K562 (cell line): ENCODE measurements around the gene CLASP2. TPM values are rescaled to one million over a fixed set of nuclear protein-coding genes. Genes with fewer than 3 reads are reported as not detected.
A peak's percentile ranks its signal among the peaks of the same experiment; 100 is the strongest.

Source experiments
- ATAC-seq: fragments of 200-7000 bp; cut with Tn5 transposase; 3 replicates; pipeline ENCODE4 v1.9.1; 2020; ENCODE audit warnings: moderate library complexity
- BruUV-seq: library from RNA; stranded (reverse); fragments of 400-500 nt; replicated peaks from 2 replicates; lab custom pipeline; 2021; lab: Mats Ljungman, UMichigan
- CTCF ChIA-PET: fragments of 300-600 bp; formaldehyde crosslinking; extraction: SDS; loops from one replicate; lab custom pipeline; 2021; ENCODE audit warnings: low intra/inter-chr PET ratio; lab: Yijun Ruan, JAX
- POLR2A ChIA-PET: fragments of 300-600, 350-650 bp; sonication (Branson Sonifier 250); formaldehyde crosslinking; extraction: SDS; loops from one replicate; lab custom pipeline; 2021; ENCODE audit warnings: antibody characterized with exemption, inconsistent platforms; lab: Yijun Ruan, JAX
- DNase-seq, 4 experiments: peaks; one replicate each; pipeline versions ENCODE4 v3.0.0 to v3.0.0-alpha.2; 2011 to 2018; ENCODE audit warnings: low spot score in 3 of 4, mixed read lengths in 3 of 4; ENCODE audit errors: extremely low read depth in 1 of 4
- FAIRE-seq: peaks from 2 replicates; lab custom pipeline; 2011; peaks lifted over from hg19 to GRCh38; lab: Jason Lieb, UNC
- H2AFZ ChIP-seq: 2 replicates; pipeline ENCODE4 v1.6.0; 2011; ENCODE audit warnings: low read depth, low read length, control low read depth, inconsistent platforms
- H3K27ac ChIP-seq: fragments of 200-600 bp; 3 replicates; pipeline ENCODE4 v1.8.0; 2011; ENCODE audit warnings: low read depth, mild to moderate bottlenecking, control low read depth, inconsistent platforms, low read length, moderate library complexity, mixed read lengths; ENCODE audit errors: extremely low read depth
- H3K27me3 ChIP-seq, 2 experiments: fragments of 300-600 bp in 1 of 2; 2 replicates in 1 of 2; 3 replicates in 1 of 2; pipeline versions ENCODE4 v1.6.0 to v1.8.0; 2011; ENCODE audit warnings: inconsistent platforms in 2 of 2, low read length in 2 of 2, mild to moderate bottlenecking in 1 of 2, mixed read lengths in 1 of 2, moderate library complexity in 1 of 2; ENCODE audit not compliant: control insufficient read depth in 2 of 2, insufficient read depth in 2 of 2
- H3K36me3 ChIP-seq: fragments of 300-600 bp; 3 replicates; pipeline ENCODE4 v1.8.0; 2011; ENCODE audit warnings: mild to moderate bottlenecking, low read length, inconsistent platforms; ENCODE audit not compliant: control insufficient read depth, insufficient read depth
- H3K4me1 ChIP-seq, 2 experiments: fragments of 200-600 bp in 1 of 2; replicated peaks in 1 of 2; 2 replicates in 1 of 2; 3 replicates in 1 of 2; pipeline versions ENCODE4 v1.5.1 to v1.8.0; 2011; ENCODE audit warnings: inconsistent platforms in 2 of 2, low read length in 2 of 2, mild to moderate bottlenecking in 1 of 2, mixed read lengths in 1 of 2, moderate library complexity in 1 of 2; ENCODE audit not compliant: control insufficient read depth in 2 of 2, insufficient read depth in 2 of 2
- H3K4me2 ChIP-seq: 2 replicates; pipeline ENCODE4 v1.6.1; 2011; ENCODE audit warnings: low read length, control low read depth, inconsistent platforms, mixed read lengths; ENCODE audit not compliant: insufficient read depth
- H3K4me3 ChIP-seq: fragments of 200-600 bp; sonication (generic), shearing (Covaris generic); 2 replicates; pipeline ENCODE4 v1.5.1; 2016; ENCODE audit warnings: control low read depth, inconsistent platforms
- H3K79me2 ChIP-seq: fragments of 200-600 bp; 3 replicates; pipeline ENCODE4 v1.8.0; 2011; ENCODE audit warnings: low read length, inconsistent platforms; ENCODE audit not compliant: control insufficient read depth, insufficient read depth
- H3K9ac ChIP-seq, 2 experiments: 2 replicates each; pipeline versions ENCODE4 v1.6.0 to v1.6.1; 2011; ENCODE audit warnings: low read depth in 2 of 2, low read length in 2 of 2, control low read depth in 1 of 2, inconsistent platforms in 1 of 2, mild to moderate bottlenecking in 1 of 2, mixed read lengths in 1 of 2; ENCODE audit not compliant: insufficient read depth in 1 of 2
- H3K9me1 ChIP-seq: one replicate; pipeline ENCODE4 v1.6.0; 2011; ENCODE audit warnings: inconsistent platforms, mild to moderate bottlenecking, low read length, moderate library complexity; ENCODE audit not compliant: control insufficient read depth, insufficient read depth
- H3K9me3 ChIP-seq: replicated peaks from 2 replicates; pipeline ENCODE4 v1.5.1; 2011; ENCODE audit warnings: low read depth, low read length, inconsistent platforms; ENCODE audit not compliant: control insufficient read depth, insufficient read depth
- H4K20me1 ChIP-seq: replicated peaks from 2 replicates; pipeline ENCODE4 v1.6.1; 2011; ENCODE audit warnings: low read length, inconsistent platforms, mixed read lengths; ENCODE audit not compliant: control insufficient read depth, insufficient read depth
- CEBPG ChIP-seq, 3 experiments: fragments of 200-800 bp in 1 of 3; sonication (Bioruptor generic) in 1 of 3; sonication (generic) in 1 of 3; formaldehyde crosslinking in 1 of 3; IDR thresholded peaks in 2 of 3; conservative IDR thresholded peaks in 1 of 3; 2 replicates each; pipeline versions ENCODE4 v1.6.1 to v1.8.0; 2016 to 2022; ENCODE audit warnings: missing compliant biosample characterization in 2 of 3, missing genetic modification characterization in 2 of 3, mild to moderate bottlenecking in 1 of 3, missing genetic modification reagents in 1 of 3
- CTCFL ChIP-seq: IDR thresholded peaks from 2 replicates; pipeline ENCODE4 v1.6.1; 2011; ENCODE audit warnings: borderline replicate concordance, low read depth, mild to moderate bottlenecking, moderate library complexity, low read length; ENCODE audit not compliant: insufficient read depth, poor library complexity, severe bottlenecking
- DACH1 ChIP-seq: fragments of 450-650 bp; IDR thresholded peaks from 2 replicates; pipeline ENCODE4 v1.6.1; 2018; ENCODE audit not compliant: partially characterized antibody
- GMEB1 ChIP-seq: fragments of 250-450 bp; sonication (Bioruptor Pico); IDR thresholded peaks from 2 replicates; pipeline ENCODE4 v1.4.0; 2020; ENCODE audit warnings: mild to moderate bottlenecking
- KDM4B ChIP-seq, 2 experiments: fragments of 450-650 bp in 1 of 2; sonication (generic) in 1 of 2; IDR thresholded peaks; 2 replicates each; pipeline ENCODE4 v1.6.1; 2016 to 2017; ENCODE audit warnings: borderline replicate concordance in 2 of 2, antibody characterized with exemption in 1 of 2, low read depth in 1 of 2, mild to moderate bottlenecking in 1 of 2
- RAD21 ChIP-seq, 2 experiments: fragments of 250-450 bp in 1 of 2; fragments of 450-650 bp in 1 of 2; sonication (Bioruptor Pico) in 1 of 2; formaldehyde crosslinking in 1 of 2; IDR thresholded peaks in 1 of 2; conservative IDR thresholded peaks in 1 of 2; 2 replicates each; pipeline versions ENCODE4 v1.4.0 to v1.8.0; 2020 to 2022; ENCODE audit warnings: mild to moderate bottlenecking in 2 of 2, moderate library complexity in 1 of 2
- SMARCC2 ChIP-seq: fragments of 450-650 bp; IDR thresholded peaks from 2 replicates; pipeline ENCODE4 v1.6.1; 2017; ENCODE audit warnings: antibody characterized with exemption, moderate library complexity, mild to moderate bottlenecking, low read depth
- TAF7 ChIP-seq: fragments of 450-650 bp; IDR thresholded peaks from 2 replicates; pipeline ENCODE4 v1.6.1; 2016; ENCODE audit warnings: missing genetic modification characterization, missing compliant biosample characterization
- USF2 ChIP-seq: sonication (generic); formaldehyde crosslinking; IDR thresholded peaks from 2 replicates; pipeline ENCODE4 v1.5.0; 2020; ENCODE audit warnings: missing genetic modification reagents
- ZNF592 ChIP-seq: fragments of 450-650 bp; IDR thresholded peaks from 2 replicates; pipeline ENCODE4 v1.6.1; 2017; ENCODE audit warnings: antibody characterized with exemption, mild to moderate bottlenecking
- WGBS: fragments of 100-300 bp; shearing (Covaris generic); methylation state at CpG from one replicate; pipeline ENCODE4 v1.1.6; 2016; ENCODE audit warnings: low coverage, mixed read lengths; ENCODE audit not compliant: insufficient coverage; ENCODE audit errors: missing lambda C conversion rate; 5-methylcytosine and 5-hydroxymethylcytosine counted together
- in situ Hi-C: fragments of 300-500 bp; cut with MboI; formaldehyde crosslinking; loops from 4 replicates; pipeline ENCODE4 v1.15.0; 2018; ENCODE audit warnings: inconsistent platforms, mixed read lengths
- intact Hi-C: fragments of 100-400 bp; cut with micrococcal nuclease; formaldehyde crosslinking; loops from 2 replicates; pipeline ENCODE4 v1.14.2; 2022
- polyA plus RNA-seq, 8 experiments: library from polyadenylated mRNA; depleted of rRNA in 4 of 8; stranded (reverse) in 5 of 8; unstranded in 3 of 8; fragments of >200 nt; fragmentation: Nextera tagmentation in 2 of 8; fragmentation: Illumina TruSeq in 1 of 8; extraction: Ambion mirVana in 2 of 8; extraction: Trizol in 1 of 8; gene quantifications; 2 replicates each; pipeline versions ENCODE4 v1.2.1 to v1.2.3, GENCODE V29; 2011 to 2014; ENCODE audit warnings: inconsistent platforms in 1 of 8, missing spikeins in 1 of 8
- total RNA-seq, 7 experiments: library from RNA; depleted of rRNA in 6 of 7; stranded (reverse); fragments of >200 nt in 6 of 7; fragmentation: Illumina TruSeq in 2 of 7; extraction: Trizol in 2 of 7; gene quantifications; 2 replicates each; pipeline versions ENCODE4 v1.2.1 to v1.2.3, GENCODE V29; 2011 to 2021; ENCODE audit warnings: low replicate concordance in 1 of 7

Gene CLASP2
- total and polyA plus RNA-seq, 9 of the 15 experiments (the other 6 are each of a cell fraction or from before 2014, with no cell fraction given) = 13.5 to 107 (median 71.8) TPM

GRCh38 chr3:33488683-33489082 is 229.4 kb downstream of the CLASP2 start (continued):
- no peak for TF ChIP-seq ZNF592
- TF ChIP-seq KDM4B (IDR thresholded peaks at IDR 0.05; ENCODE audit: borderline replicate concordance in 2 of 2, low read depth in 1 of 2) = no peak
- no peak for TF ChIP-seq DACH1
- TF ChIP-seq USF2 (CRISPR knock-in tag) = no peak

- no TSS peak for BruUV-seq
- H3K27ac ChIP-seq = no peak overlapping the region
- CTCF ChIA-PET = no interaction called here
- no peak overlapping the region for H3K4me2 ChIP-seq
- DNase-seq (no peak), FAIRE-seq (no peak), ATAC-seq (no peak)
- POLR2A ChIA-PET = interaction anchor here (0.9 kb wide), 1 partner anchor 8 kb away, joined by 3 read pairs; no protein-coding TSS in a partner anchor
- H3K9ac ChIP-seq = no peak overlapping the region
- in situ Hi-C loops = no loop called here
- no peak overlapping the region for H3K4me3 ChIP-seq
- no peaks in the 10 kb centered on the region for H4K20me1 ChIP-seq
- no peaks in the 10 kb centered on the region for H3K27me3 ChIP-seq
- peaks cover 4 to 7% of the 10 kb centered on the region in 2 experiments; a peak in 4 of 5 replicates for H3K4me1 ChIP-seq
- no peaks in the 10 kb centered on the region for H3K9me3 ChIP-seq
- no peaks in the 10 kb centered on the region for H3K36me3 ChIP-seq
- H3K79me2 ChIP-seq = no peaks in the 10 kb centered on the region
- intact Hi-C loops = no loop called here
- H2AFZ ChIP-seq = no peak overlapping the region
- H3K9me1 ChIP-seq = no peaks in the 10 kb centered on the region
- WGBS = 20% methylated on average over 2 of the region's 2 CpGs
- TF ChIP-seq CEBPG (CRISPR knock-in tag; IDR thresholded peaks at IDR 0.05) = no peak
- peak in 1 of 2 experiments; percentile 57; a peak in 2 of 4 replicates for TF ChIP-seq CEBPG (tag; conservative IDR thresholded peaks at IDR 0.05 in 1 of 2, IDR thresholded peaks at IDR 0.05 in 1 of 2)
- TF ChIP-seq TAF7 = no peak
- TF ChIP-seq SMARCC2 = no peak
- no peak for TF ChIP-seq GMEB1
- TF ChIP-seq CTCFL = no peak
- TF ChIP-seq RAD21 (CRISPR knock-in tag; conservative IDR thresholded peaks at IDR 0.05 in 1 of 2, IDR thresholded peaks at IDR 0.05 in 1 of 2) = no peak
Measured at GRCh38 chr3:33488246-33488645, 229.8 kb downstream of the CLASP2 start.
